ENCODE measurements around the gene CFLAR.

Gene CFLAR

GRCh38 chr2:201154615-201155399, 38.8 kb downstream of the CFLAR start:
- no peak for DNase-seq (ENCODE audit: low read depth)
- H3K4me3 ChIP-seq (ENCODE audit: low read depth, low read length), result no peak overlapping the region
- TF ChIP-seq CTCF (conservative IDR thresholded peaks at IDR 0.05; ENCODE audit: low read depth, low read length), result no peak

GRCh38 chr2:201156036-201156435, 40.1 kb downstream of the CFLAR start:
- no peak overlapping the region for H3K4me3 ChIP-seq (ENCODE audit: low read depth, low read length)
- no peak for TF ChIP-seq CTCF (conservative IDR thresholded peaks at IDR 0.05; ENCODE audit: low read depth, low read length)
- DNase-seq (ENCODE audit: low read depth), result no peak

- no peak overlapping the region for H3K4me3 ChIP-seq (ENCODE audit: low read depth, low read length)
- DNase-seq (ENCODE audit: low read depth), result no peak
- no peak for TF ChIP-seq CTCF (conservative IDR thresholded peaks at IDR 0.05; ENCODE audit: low read depth, low read length)
Observed at GRCh38 chr2:201156640-201157039, 40.7 kb downstream of the CFLAR start.

- TF ChIP-seq CTCF (conservative IDR thresholded peaks at IDR 0.05; ENCODE audit: low read depth, low read length), result no peak
- DNase-seq (ENCODE audit: low read depth), result no peak
- H3K4me3 ChIP-seq (ENCODE audit: low read depth, low read length), result no peak overlapping the region
Observed at GRCh38 chr2:201157694-201158093, 41.7 kb downstream of the CFLAR start.

- TF ChIP-seq CTCF (conservative IDR thresholded peaks at IDR 0.05; ENCODE audit: low read depth, low read length), result peak; percentile 80
- no peak overlapping the region for H3K4me3 ChIP-seq (ENCODE audit: low read depth, low read length)
- peak; percentile 91 for DNase-seq (ENCODE audit: low read depth)
Observed at GRCh38 chr2:201158111-201158929, 42.4 kb downstream of the CFLAR start.

- DNase-seq (ENCODE audit: low read depth), result no peak
- no peak for TF ChIP-seq CTCF (conservative IDR thresholded peaks at IDR 0.05; ENCODE audit: low read depth, low read length)
- no peak overlapping the region for H3K4me3 ChIP-seq (ENCODE audit: low read depth, low read length)
Observed at GRCh38 chr2:201164166-201164565, 48.2 kb downstream of the CFLAR start.

Data from choroid plexus epithelial cell (primary cell).